ENCODE results near the gene PCGF1.
"Not testable (repeated sequence)": the region's sequence is repeated elsewhere in the genome, so short reads cannot be mapped to it uniquely, and the experiment has no call there.

Gene PCGF1

DNA sequence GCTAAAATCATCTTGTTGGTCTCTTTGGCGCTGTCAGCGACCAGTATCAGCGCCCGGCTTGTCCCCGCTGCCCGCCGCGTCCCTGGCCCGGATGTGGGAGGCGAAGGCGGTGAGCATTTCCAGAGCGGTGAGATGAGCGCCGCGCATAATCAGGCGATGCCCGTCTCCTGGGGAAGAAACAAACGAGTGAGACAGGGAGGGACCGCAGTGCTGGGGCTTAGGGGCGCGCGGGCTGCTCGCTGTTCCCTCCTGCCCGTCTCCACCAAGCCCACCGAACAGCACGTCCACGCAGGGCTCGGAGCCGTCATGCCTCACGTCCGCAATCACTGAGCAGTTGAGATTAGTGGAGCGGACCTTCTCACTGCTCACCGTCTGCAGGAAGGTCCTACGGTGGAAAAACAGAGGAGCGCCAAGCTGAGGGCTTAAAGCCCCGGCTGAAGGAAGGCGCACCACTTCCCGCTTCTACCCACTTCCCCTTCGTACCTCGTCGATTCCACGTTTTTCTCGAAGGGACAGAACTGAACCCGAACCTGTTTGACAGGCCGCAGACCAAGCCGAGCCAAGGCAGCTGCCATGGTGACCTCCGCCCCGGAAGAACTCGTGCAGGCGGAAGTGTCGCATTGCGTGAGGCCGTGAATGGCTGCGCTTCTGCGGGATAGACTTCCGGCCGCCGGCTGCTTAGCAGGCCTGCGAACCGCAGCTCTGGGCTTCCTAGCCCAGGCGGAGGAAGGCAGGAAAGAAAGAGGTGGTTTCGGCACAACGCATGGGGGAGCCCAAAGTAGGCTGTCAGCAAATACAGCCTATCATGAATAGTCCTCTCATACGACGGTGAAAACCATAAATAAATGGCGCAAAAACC is 35.2 kb downstream of the PCGF1 start, which contains the start of gene MRPL53:
MRPL53 (minus strand) TSS at position 595 of the 859 bp plus-strand sequence; CDS start at position 575, 20 bp downstream.
- peak; percentile 92 for DNase-seq (ENCODE audit: low spot score)

DNA sequence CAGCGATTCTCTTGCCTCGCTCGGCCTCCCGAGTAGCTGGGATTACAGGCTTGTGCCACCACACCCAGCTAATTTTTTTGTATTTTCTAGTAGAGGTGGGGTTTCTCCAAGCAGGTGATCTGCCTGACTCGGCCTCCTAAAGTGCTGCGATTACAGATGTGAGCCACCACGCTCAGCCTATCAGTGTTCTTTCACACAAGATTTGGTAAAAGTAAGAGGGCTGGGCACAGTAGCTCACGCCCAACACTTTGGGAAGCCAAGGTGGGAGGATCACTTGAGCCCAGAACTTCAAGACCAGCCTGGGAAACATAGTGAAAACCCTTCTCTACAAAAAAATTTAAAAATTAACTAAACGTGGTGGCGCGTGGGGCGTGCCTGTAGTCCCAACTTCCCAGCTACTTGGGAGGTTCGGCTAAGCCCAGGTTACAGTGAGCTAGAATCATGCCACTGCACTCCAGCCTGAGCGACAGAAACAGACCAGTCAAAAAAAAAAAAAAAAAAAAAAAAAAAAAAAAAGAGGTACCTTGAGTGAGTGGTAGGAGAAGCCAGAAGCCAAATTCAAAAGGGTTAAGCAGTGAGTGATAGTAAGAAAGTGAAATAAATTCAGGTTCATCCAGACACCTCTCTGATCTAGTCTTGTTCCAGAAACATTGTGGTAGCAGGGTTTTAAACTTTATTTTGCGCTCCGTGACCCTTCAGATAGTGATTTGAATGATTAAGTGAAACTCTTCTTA is 36.0 kb downstream of the PCGF1 start:
- peak; percentile 14 for DNase-seq (ENCODE audit: low spot score)

DNA sequence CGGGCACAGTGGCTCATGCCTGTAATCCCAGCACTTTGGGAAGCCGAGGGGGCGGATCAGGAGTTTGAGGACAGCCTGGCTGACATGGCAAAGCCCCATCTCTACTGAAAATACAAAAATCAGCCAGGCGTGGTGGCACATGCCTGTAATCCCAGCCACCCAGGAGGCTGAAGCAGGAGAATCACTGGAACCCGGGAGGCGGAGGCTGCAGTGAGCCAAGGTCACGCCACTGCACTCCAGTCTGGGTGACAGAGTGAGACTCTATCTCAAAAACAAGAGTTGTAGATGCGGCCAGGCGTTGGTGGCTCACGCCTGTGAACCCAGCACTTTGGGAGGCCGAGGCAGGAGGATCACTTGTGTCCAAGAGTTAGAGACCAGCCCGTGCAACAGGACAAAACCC is 36.8 kb downstream of the PCGF1 start:
- not testable (repeated sequence) for DNase-seq (ENCODE audit: low spot score)

DNA sequence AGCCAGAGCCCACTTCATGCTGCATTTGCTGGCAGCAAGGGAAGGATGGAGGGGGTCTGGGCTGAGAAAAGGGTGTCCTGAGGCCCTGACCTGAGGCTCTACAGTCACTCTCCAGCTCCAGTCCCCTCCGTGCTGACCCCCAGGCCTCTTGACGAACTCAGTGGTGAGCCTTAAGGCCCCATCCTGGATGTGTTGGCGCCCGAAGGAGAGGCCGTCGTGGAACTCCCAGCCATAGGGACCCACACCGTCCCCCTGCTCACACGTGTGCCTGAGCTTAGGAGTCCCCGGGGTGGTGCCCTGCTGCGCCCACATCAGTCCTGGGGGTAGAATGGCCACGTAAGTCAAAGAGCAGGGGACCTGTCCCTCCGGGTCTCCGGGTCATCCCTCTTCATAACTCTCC is 43.1 kb downstream of the PCGF1 start:
- no peak for DNase-seq (ENCODE audit: low spot score)

DNA sequence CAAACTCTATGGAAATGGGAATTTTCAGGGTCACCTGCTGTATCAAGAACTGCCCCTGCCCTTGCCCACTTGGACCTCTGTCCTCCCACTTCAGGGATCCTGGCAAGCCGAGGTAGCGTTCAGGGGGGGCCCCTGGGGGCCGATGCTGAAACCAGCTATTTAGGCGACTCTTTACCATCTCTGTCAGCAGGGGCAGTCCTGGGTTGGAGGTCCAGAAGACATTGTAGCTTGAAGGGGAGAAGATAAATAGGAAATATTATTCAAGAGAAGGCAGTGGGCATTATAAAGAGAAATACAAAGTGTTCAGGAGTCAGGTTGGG is 44.7 kb downstream of the PCGF1 start:
- DNase-seq (ENCODE audit: low spot score) = no peak

DNA sequence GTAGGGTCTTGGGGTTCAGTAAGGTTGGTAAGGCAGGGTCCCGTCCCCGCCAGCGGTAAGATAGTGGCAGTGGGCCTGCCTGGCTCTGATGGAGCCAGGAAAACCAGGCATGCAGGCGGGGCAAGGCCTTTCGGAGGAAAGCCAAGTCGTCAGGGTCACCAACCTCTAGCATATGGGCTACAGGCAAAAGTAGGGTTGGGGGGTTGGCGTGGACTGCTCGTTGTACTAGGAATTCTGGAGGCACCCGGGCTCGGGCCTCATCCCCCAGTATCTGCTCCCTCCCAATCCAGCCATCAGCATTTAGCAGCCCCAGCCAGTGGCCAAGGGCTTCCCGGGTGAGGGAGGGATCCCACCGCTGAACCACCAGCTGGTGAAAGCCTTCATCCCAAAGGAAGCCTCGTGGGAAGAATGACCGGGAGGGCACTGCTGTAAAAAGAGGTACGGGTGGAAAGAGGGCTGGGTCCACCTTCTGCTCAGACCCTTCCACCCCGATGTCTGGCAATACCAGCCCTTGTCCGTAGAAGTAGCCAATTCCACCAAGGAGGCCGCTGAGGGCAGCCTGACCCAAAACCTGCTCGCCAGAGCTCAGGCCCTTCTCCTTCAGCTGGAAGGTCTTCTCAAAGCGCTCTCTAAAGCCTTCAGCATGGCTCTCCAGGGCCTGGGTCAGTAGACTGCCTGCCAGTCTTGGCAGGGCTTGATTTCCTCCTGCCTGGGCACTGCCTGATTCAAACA is 45.3 kb downstream of the PCGF1 start:
- DNase-seq (ENCODE audit: low spot score) = no peak

DNA sequence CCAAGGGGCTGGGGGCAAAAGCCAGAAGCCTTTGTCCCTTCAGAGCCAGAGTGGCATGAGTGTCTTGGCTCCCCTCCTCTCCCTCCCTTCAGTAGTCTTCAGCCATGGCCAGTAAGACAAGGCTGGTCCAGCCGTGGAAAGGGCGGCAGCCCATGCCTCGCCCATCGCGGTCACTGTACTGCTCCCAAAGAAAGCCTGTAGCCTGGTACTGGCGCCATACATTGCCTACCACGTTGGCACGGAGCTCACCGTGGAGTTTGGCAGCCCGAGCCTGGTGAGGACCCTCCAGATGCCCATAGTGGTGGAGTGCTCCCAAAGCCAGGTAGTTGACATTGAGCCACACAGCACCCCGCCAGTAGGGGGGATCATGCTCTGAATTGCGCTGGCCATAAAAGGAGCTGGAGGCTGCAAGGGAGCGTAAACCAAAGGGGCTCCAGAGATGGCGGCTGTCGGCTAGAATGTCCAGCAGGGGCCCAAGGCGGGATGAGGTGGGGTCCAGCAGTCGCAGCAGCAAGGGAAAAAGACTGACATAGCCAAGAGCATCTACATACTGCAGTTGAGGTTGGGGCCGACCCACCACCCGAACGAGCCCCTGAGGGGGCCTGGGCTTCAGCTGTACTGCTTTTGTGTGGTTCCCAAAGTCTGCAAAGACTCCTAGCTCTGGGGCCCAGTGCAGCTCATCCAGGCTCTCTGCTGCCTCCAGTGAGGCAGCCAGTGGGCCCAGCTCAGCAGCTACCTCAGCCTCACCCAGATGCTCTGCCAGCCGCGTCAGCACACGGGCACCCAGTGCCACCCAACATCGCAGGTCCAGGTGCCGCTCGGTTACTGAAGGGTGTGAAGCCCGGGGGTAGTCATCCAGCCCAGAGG is 46.1 kb downstream of the PCGF1 start:
- DNase-seq (ENCODE audit: low spot score) = no peak

DNA sequence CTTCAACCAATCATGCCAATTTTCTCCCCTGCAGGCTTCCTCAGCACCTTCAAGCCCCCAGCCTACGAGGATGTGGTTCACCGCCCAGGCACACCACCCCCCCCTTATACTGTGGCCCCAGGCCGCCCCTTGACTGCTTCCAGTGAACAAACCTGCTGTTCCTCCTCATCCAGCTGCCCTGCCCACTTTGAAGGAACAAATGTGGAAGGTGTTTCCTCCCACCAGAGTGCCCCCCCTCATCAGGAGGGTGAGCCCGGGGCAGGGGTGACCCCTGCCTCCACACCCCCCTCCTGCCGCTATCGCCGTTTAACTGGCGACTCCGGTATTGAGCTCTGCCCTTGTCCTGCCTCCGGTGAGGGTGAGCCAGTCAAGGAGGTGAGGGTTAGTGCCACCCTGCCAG is 47.3 kb downstream of the PCGF1 start:
- DNase-seq (ENCODE audit: low spot score) = not testable (repeated sequence)

DNA sequence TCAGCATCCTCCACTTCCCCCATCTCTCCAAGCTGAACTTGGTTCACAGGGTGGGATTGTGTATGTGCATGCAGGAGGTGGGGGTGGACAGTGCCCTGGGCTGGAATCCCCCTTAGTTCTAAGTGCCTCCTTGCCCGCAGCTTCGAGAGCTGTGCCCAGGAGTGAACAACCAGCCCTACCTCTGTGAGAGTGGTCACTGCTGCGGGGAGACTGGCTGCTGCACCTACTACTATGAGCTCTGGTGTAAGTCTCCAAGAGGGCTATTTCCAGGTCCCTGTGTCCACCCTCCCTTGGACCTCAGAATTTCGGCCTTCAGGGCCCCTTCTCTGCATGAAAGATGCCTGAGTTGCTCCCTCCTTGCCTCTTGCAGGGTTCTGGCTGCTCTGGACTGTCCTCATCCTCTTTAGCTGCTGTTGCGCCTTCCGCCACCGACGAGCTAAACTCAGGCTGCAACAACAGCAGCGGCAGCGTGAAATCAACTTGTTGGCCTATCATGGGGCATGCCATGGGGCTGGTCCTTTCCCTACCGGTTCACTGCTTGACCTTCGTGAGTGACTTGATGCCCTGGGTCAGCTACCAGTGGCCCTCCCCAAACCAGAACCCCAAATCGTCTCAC is 47.9 kb downstream of the PCGF1 start:
- not testable (repeated sequence) for DNase-seq (ENCODE audit: low spot score)

DNA sequence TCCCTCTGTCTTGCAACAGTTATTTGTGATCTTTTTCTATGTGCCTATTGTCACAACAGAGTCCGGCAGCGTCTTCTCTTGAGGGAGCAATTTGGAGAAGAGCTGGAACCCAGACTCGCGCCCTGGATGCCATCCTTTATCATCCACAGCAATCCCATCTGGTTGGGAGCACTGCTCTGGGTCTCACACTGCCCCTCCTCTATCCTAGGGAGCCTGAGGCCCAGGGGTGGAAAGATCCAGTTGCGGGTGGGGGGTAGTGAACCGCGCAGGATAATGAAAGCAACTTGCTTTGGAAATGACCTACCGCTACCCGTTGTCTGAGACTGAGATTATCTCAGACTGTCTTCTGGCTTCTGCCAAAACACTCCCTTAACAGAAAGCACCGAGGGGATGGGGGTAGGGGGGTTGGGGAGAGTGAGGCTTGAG is 48.5 kb downstream of the PCGF1 start:
- no peak for DNase-seq (ENCODE audit: low spot score)

DNA sequence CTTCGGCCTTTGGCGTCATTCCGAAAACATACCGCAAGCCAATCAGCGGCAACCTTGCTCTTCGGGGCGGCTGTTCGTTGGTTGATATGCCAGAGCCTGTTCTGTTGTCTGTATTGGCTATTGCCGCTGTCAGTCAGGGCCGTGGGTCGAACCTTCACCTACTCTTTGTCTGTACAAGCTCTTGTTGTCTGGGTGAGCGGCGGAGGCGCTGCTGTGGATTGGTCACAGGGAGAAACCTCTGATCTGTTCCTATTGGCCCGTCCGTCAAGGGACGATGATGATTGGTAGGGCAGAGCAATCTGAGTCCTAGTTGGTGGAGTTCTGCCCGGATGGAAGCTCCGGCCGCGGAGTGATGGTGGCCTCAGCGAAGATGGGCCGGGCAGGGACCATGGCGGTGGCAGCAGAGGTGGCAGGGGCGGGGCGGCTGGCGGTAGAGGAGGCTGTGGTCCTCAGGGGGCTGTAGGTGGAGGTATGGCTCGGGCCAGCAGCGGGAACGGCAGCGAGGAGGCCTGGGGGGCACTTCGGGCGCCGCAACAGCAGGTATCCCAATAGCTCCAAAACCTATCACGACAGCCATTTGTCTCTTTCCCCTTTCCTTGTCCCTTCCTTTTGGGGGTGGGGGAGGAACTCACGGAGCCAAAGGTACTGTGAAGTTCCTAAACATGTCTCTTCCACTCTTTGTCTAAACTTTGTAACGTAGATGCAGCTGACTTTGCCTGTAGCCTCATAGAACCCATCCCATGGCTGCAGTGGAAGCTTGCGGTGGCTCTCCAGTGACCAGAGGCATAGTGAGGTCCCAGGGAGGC is 49.2 kb downstream of the PCGF1 start, which contains the start of gene WBP1:
WBP1 (plus strand) TSS at position 307 of the 806 bp plus-strand sequence; CDS start at position 472, 165 bp downstream.
- DNase-seq (ENCODE audit: low spot score) = peak; percentile 100

DNA sequence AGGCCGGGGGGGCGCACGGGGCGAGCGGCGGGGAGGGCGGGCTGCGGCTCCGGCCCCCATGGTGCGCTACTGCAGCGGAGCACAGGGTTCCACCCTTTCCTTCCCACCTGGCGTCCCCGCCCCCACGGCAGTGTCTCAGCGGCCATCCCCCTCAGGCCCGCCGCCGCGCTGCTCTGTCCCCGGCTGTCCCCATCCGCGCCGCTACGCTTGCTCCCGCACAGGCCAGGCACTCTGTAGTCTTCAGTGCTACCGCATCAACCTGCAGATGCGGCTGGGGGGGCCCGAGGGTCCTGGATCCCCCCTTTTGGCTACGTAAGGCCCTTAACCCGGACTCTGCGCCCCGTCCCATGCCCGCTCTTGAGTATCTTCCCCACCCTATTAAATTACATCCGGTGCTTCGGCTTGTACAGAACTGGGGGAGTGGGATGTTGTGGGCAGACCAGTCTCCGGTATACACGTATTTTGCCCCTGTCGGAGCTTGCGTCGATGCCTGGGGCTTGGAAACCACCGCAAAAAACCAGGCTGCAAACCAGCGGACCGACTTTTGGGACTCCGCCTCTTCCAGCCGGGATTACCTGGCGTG is 49.9 kb downstream of the PCGF1 start:
- DNase-seq (ENCODE audit: low spot score) = no peak

DNA sequence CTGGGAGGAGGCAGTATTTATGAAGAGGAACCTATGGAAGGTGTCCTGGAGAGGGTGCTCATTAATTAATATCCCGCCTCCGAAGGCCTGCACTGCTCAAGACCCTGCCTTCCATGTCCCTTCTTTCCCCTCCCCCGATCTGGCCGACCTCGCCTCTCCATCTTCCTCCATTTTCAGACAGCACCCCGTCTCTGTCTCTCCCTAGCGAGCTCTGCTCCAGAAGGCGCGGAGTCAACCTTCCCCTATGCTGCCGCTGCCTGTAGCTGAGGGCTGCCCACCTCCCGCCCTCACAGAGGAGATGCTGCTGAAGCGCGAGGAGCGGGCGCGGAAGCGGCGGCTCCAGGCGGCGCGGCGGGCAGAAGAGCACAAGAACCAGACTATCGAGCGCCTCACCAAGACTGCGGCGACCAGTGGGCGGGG is 50.4 kb downstream of the PCGF1 start:
- no peak for DNase-seq (ENCODE audit: low spot score)

Measured in pons (tissue), 1 donor.